GM12892 (cell line): ENCODE measurements around the gene COX19.

Experiments
- POLR2A ChIP-seq: IDR thresholded peaks from 2 replicates; pipeline ENCODE4 v1.6.1; 2011; ENCODE audit warnings: low read depth, low read length, control low read depth
- POLR2AphosphoS5 ChIP-seq: IDR thresholded peaks from 2 replicates; pipeline ENCODE4 v1.6.1; 2011; ENCODE audit warnings: low read depth, low read length, control low read depth
- TAF1 ChIP-seq: IDR thresholded peaks from 2 replicates; pipeline ENCODE4 v1.6.1; 2011; ENCODE audit warnings: low read depth, mild to moderate bottlenecking, control low read depth, low read length, borderline replicate concordance

DNA sequence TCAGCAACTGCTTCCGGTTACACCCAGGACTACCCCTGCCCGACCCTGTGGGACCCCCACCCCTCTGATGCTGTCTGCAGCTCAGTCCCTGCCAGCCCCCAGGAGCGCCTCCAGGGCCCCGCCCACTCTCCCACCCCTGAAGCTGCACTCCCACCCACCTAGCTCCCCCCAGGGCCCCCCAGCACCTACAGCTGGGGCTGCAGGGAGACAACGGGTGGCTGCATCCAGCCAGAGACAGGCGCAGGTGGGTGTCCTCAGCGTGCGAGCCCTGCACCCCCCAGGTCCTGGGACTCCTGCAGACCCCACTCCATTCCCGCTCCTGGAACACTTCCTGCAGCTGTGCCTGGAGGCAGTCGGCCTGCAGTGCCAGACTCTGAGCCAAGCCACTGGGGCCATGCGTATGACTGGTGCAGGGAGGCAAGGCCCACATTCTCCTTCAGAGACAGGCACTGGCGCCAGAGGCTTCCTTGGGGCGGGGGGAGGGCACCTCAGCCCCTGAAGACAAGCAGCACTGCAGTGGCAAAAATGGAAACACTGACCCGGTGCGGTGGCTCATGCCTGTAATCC lies 13.7 kb upstream of the COX19 start:
- no peak for TF ChIP-seq POLR2A
- no peak for TF ChIP-seq POLR2AphosphoS5
- no peak for TF ChIP-seq TAF1
